Endothelial cell of umbilical vein (primary cell): ENCODE data around the gene SPOP. TPM values are rescaled to one million over a fixed set of nuclear protein-coding genes. Genes with fewer than 3 reads are reported as not detected.

Experiments used
- BruUV-seq: library from RNA; stranded (reverse); fragments of 400-500 nt; replicated peaks from 2 replicates; lab custom pipeline; 2021; lab: Mats Ljungman, UMichigan
- CTCF ChIA-PET: fragments of 300-600, 350-600 bp; sonication (Branson Sonifier 250); formaldehyde crosslinking; loops from one replicate; lab custom pipeline; 2021; ENCODE audit warnings: antibody characterized with exemption, inconsistent platforms; lab: Charles Lee
- POLR2A ChIA-PET: fragments of 300-600, 350-600 bp; sonication (Branson Sonifier 250); formaldehyde crosslinking; loops from one replicate; lab custom pipeline; 2021; ENCODE audit warnings: antibody characterized with exemption, inconsistent platforms; lab: Charles Lee
- DNase-seq: peaks from one replicate; pipeline ENCODE4 v3.0.0-alpha.2; 2011; ENCODE audit warnings: low read depth, low spot score
- FAIRE-seq: peaks from 2 replicates; lab custom pipeline; 2011; peaks lifted over from hg19 to GRCh38; lab: Jason Lieb, UNC
- H2AFZ ChIP-seq: 2 replicates; pipeline ENCODE4 v1.6.0; 2012; ENCODE audit warnings: low read depth, low read length, control low read depth, inconsistent platforms
- H3K27ac ChIP-seq: 2 replicates; pipeline ENCODE4 v1.5.1; 2011; ENCODE audit warnings: low read depth, mild to moderate bottlenecking, control low read depth, low read length, moderate library complexity; ENCODE audit not compliant: insufficient read depth
- H3K27me3 ChIP-seq, 2 experiments: 2 replicates each; pipeline versions ENCODE4 v1.6.0 to v1.6.1; 2011; ENCODE audit warnings: low read length in 2 of 2, mixed read lengths in 1 of 2; ENCODE audit not compliant: control insufficient read depth in 2 of 2, insufficient read depth in 2 of 2
- H3K36me3 ChIP-seq, 2 experiments: 2 replicates in 1 of 2; 3 replicates in 1 of 2; pipeline ENCODE4 v1.5.1; 2011; ENCODE audit warnings: low read length in 2 of 2, mild to moderate bottlenecking in 1 of 2, moderate library complexity in 1 of 2; ENCODE audit not compliant: control insufficient read depth in 2 of 2, insufficient read depth in 2 of 2; ENCODE audit errors: extremely low read depth in 1 of 2
- H3K4me1 ChIP-seq: 3 replicates; pipeline ENCODE4 v1.5.1; 2011; ENCODE audit warnings: mild to moderate bottlenecking, low read length; ENCODE audit not compliant: control insufficient read depth, insufficient read depth; ENCODE audit errors: extremely low read depth
- H3K4me2 ChIP-seq: 2 replicates; pipeline ENCODE4 v1.6.1; 2011; ENCODE audit warnings: low read length, control low read depth, mixed read lengths; ENCODE audit not compliant: insufficient read depth
- H3K4me3 ChIP-seq, 3 experiments: fragments of 200-600 bp in 1 of 3; sonication (generic), shearing (Covaris generic) in 1 of 3; replicated peaks in 1 of 3; 2 replicates each; pipeline ENCODE4 v1.5.1; 2011 to 2016; ENCODE audit warnings: control low read depth in 3 of 3, low read length in 3 of 3, mild to moderate bottlenecking in 2 of 3, inconsistent platforms in 1 of 3, low read depth in 1 of 3, moderate library complexity in 1 of 3; ENCODE audit not compliant: insufficient read depth in 1 of 3
- H3K79me2 ChIP-seq: 2 replicates; pipeline ENCODE4 v1.6.0; 2012; ENCODE audit warnings: low read length, inconsistent platforms; ENCODE audit not compliant: control insufficient read depth, insufficient read depth
- H3K9ac ChIP-seq: replicated peaks from 2 replicates; pipeline ENCODE3; 2011; ENCODE audit warnings: low read length, control low read depth; ENCODE audit not compliant: insufficient read depth; ENCODE audit errors: extremely low read depth
- H3K9me1 ChIP-seq: replicated peaks from 3 replicates; pipeline ENCODE4 v1.6.0; 2011; ENCODE audit warnings: mild to moderate bottlenecking, low read length; ENCODE audit not compliant: control insufficient read depth, insufficient read depth; ENCODE audit errors: extremely low read depth
- H3K9me3 ChIP-seq: replicated peaks from 2 replicates; pipeline ENCODE4 v1.5.1; 2012; ENCODE audit warnings: low read length, inconsistent platforms; ENCODE audit not compliant: control insufficient read depth, insufficient read depth
- H4K20me1 ChIP-seq: replicated peaks from 2 replicates; pipeline ENCODE3; 2011; ENCODE audit warnings: mild to moderate bottlenecking, low read length; ENCODE audit not compliant: control insufficient read depth, insufficient read depth; ENCODE audit errors: extremely low read depth
- GATA2 ChIP-seq: IDR thresholded peaks from 2 replicates; pipeline ENCODE4 v1.7.0; 2011; ENCODE audit warnings: low read depth, mild to moderate bottlenecking, moderate library complexity, mixed read lengths, low read length; ENCODE audit not compliant: insufficient read length, insufficient read depth
- JUN ChIP-seq: IDR thresholded peaks from 2 replicates; pipeline ENCODE4 v1.6.1; 2011; ENCODE audit warnings: borderline replicate concordance, low read depth; ENCODE audit not compliant: insufficient read length, insufficient read depth
- POLR2A ChIP-seq: IDR thresholded peaks from 2 replicates; pipeline ENCODE4 v1.6.1; 2012; ENCODE audit warnings: low read depth, mild to moderate bottlenecking, control low read depth, low read length
- POLR2AphosphoS5 ChIP-seq: IDR thresholded peaks from 2 replicates; pipeline ENCODE4 v1.6.1; 2012; ENCODE audit warnings: low read depth, mild to moderate bottlenecking, control low read depth, low read length, moderate library complexity; ENCODE audit not compliant: insufficient read depth
- dilution Hi-C: fragments of 300-500 bp; cut with MboI; formaldehyde crosslinking; loops from one replicate; pipeline ENCODE4 v1.15.0; 2019; ENCODE audit warnings: low sequenced_read_pairs; ENCODE audit not compliant: extremely low pct_ligation_motif_present
- intact Hi-C: fragments of 100-400 bp; cut with micrococcal nuclease; formaldehyde crosslinking; loops from one replicate; pipeline ENCODE4 v1.10.0; 2022
- polyA plus RNA-seq, 4 experiments: library from polyadenylated mRNA; depleted of rRNA in 3 of 4; stranded (reverse) in 3 of 4; unstranded in 1 of 4; fragments of >200 nt; gene quantifications; 2 replicates each; pipeline versions ENCODE4 v1.2.1 to v1.2.3, GENCODE V29; 2011 to 2012; ENCODE audit warnings: missing spikeins in 1 of 4
- total RNA-seq: library from RNA; stranded (reverse); gene quantifications from 2 replicates; pipeline ENCODE4 v1.2.3, GENCODE V29; 2021
- TF ChIP-seq, protein P1 (sequence below), 2 donors: IDR thresholded peaks; 1 replicate in 1 of 2; 2 replicates in 1 of 2; pipeline ENCODE4 v1.5.1; 2011; ENCODE audit warnings: low read length in 2 of 2, mild to moderate bottlenecking in 2 of 2, moderate library complexity in 2 of 2, control low read depth in 1 of 2, inconsistent platforms in 1 of 2, low read depth in 1 of 2; ENCODE audit not compliant: insufficient read depth in 1 of 2; ENCODE audit errors: extremely low read depth in 1 of 2
- TF ChIP-seq, protein P2 (sequence below): IDR thresholded peaks from 2 replicates; pipeline ENCODE4 v1.6.1; 2011; ENCODE audit not compliant: insufficient read depth, insufficient read length

SPOP gene
- total and polyA plus RNA-seq, 2 donors (not counting 3 experiments of a cell fraction or from before 2014, with no cell fraction given): 46.9 to 61.0 TPM

DNA sequence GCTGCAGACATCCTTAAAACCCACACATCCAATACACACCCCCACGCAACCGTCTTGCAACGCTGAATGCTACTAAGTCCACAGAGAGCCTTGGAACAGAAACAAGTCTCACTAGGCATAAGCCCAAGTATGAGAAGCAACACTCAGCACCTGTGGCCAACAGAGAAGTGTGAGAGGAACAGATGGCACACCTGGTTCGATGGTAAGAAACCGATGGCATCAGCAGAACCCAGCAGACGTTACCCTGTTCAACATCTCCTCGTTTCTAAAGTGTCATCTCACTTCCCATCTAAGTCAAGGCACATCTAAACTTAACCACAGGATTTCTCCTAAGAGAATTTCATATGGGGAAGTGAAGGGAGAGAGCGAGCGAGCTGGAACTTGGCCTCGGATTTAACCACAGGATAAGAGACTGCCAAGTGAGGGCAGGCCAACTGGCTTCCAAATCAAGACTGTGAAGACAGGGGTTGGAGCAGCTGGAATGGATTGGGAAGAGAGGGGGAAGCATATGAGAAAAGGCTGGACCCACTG lies 61.2 kb downstream of the SPOP start:
- H3K4me3 ChIP-seq: no peak overlapping the region
- CTCF ChIA-PET: interaction anchor here (1.4 to 1.6 kb wide), 2 partner anchors 8 to 55 kb away, joined by 3 to 4 read pairs; no protein-coding TSS in a partner anchor

DNA sequence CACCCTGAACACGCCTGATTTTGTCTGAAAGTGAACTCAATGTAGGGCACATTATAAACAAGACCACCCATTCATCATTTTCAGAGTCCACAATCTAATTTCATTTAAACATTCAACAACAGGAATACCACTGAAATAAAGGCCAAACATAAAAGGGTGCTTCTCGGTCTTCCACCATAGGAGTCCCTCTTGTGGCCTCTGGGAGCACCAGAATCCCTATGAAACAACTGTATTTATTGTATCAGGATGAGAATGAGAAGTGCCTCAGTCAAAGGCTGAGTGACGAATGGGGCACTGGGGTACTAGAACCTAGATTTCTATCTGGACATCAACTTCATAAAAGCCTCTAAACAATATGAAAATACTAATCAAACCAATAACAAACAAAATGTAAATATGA lies 61.8 kb downstream of the SPOP start:
- ChIA-PET CTCF (interaction anchor here (1.4 to 3.6 kb wide), 5 partner anchors 9 to 80 kb away, joined by 3 to 13 read pairs (median 4); no protein-coding TSS in a partner anchor), POLR2A (no interaction called here)
- Histone ChIP-seq H3K9ac (no peak overlapping the region), H4K20me1 (no peaks in the 10 kb centered on the region), H3K4me3 (no peak overlapping the region), H2AFZ (no peak overlapping the region), H3K79me2 (peaks cover 3% of the 10 kb centered on the region), H3K36me3 (peaks cover 7 to 24% of the 10 kb centered on the region in 2 experiments), H3K9me3 (no peaks in the 10 kb centered on the region), H3K27me3 (no peaks in the 10 kb centered on the region), H3K4me2 (no peak overlapping the region), H3K4me1 (peaks cover 3% of the 10 kb centered on the region), H3K9me1 (no peaks in the 10 kb centered on the region), H3K27ac (no peak overlapping the region)
- dilution Hi-C loops: no loop called here
- DNase-seq: no peak
- no TSS peak for BruUV-seq
- no peak for TF ChIP-seq POLR2AphosphoS5
- TF ChIP-seq, protein P1, sequence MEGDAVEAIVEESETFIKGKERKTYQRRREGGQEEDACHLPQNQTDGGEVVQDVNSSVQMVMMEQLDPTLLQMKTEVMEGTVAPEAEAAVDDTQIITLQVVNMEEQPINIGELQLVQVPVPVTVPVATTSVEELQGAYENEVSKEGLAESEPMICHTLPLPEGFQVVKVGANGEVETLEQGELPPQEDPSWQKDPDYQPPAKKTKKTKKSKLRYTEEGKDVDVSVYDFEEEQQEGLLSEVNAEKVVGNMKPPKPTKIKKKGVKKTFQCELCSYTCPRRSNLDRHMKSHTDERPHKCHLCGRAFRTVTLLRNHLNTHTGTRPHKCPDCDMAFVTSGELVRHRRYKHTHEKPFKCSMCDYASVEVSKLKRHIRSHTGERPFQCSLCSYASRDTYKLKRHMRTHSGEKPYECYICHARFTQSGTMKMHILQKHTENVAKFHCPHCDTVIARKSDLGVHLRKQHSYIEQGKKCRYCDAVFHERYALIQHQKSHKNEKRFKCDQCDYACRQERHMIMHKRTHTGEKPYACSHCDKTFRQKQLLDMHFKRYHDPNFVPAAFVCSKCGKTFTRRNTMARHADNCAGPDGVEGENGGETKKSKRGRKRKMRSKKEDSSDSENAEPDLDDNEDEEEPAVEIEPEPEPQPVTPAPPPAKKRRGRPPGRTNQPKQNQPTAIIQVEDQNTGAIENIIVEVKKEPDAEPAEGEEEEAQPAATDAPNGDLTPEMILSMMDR (IDR thresholded peaks at IDR 0.05; ENCODE audit: extremely low read depth in 1 of 2, insufficient read depth in 1 of 2, low read depth in 1 of 2, low read length in 2 of 2): peak in 1 of 2 donors; percentile 21
- TF ChIP-seq POLR2A: no peak
- TF ChIP-seq, protein P2, sequence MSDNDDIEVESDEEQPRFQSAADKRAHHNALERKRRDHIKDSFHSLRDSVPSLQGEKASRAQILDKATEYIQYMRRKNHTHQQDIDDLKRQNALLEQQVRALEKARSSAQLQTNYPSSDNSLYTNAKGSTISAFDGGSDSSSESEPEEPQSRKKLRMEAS: no peak
- intact Hi-C loops: no loop called here
- no peak for FAIRE-seq

More for the DNA sequence above, 61.2 kb downstream of the SPOP start:
- no peak overlapping the region for H3K4me2 ChIP-seq
- intact Hi-C loops: no loop called here
- H3K36me3 ChIP-seq: peaks cover 8 to 23% of the 10 kb centered on the region in 2 experiments
- no peaks in the 10 kb centered on the region for H3K27me3 ChIP-seq
- no peaks in the 10 kb centered on the region for H3K9me3 ChIP-seq
- POLR2A ChIA-PET: no interaction called here
- no peak overlapping the region for H3K9ac ChIP-seq
- H3K79me2 ChIP-seq: peaks cover 3% of the 10 kb centered on the region
- no peak for FAIRE-seq
- BruUV-seq: no TSS peak
- TF ChIP-seq GATA2 (no peak), JUN (no peak)
- no peaks in the 10 kb centered on the region for H3K9me1 ChIP-seq
- no peaks in the 10 kb centered on the region for H4K20me1 ChIP-seq
- H3K27ac ChIP-seq: no peak overlapping the region
- DNase-seq: no peak
- dilution Hi-C loops: no loop called here
- H2AFZ ChIP-seq: no peak overlapping the region
- H3K4me1 ChIP-seq: peaks cover 9% of the 10 kb centered on the region
